DLD1 (cell line): Measurements from ENCODE around the gene PPP6R3.
"Not testable (repeated sequence)": the region's sequence is repeated elsewhere in the genome, so short reads cannot be mapped to it uniquely, and the experiment has no call there.

ENCODE experiments used
- in situ Hi-C: cut with HindIII; loops from 2 replicates; pipeline ENCODE4 v1.10.0; 2017; ENCODE audit warnings: low sequenced_read_pairs

PPP6R3 gene

DNA sequence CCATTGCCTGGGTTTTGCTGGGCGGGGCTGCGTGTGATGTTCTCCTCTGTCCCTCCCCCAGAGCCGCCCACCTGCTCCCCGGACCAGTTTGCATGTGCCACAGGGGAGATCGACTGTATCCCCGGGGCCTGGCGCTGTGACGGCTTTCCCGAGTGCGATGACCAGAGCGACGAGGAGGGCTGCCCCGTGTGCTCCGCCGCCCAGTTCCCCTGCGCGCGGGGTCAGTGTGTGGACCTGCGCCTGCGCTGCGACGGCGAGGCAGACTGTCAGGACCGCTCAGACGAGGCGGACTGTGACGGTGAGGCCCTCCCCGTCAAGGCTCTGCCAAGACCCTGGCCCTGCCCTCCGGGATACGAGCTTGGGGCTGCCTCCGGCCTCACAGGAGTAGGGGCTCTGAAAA, 27.0 kb upstream of the PPP6R3 start:
- in situ Hi-C loops: no loop called here

DNA sequence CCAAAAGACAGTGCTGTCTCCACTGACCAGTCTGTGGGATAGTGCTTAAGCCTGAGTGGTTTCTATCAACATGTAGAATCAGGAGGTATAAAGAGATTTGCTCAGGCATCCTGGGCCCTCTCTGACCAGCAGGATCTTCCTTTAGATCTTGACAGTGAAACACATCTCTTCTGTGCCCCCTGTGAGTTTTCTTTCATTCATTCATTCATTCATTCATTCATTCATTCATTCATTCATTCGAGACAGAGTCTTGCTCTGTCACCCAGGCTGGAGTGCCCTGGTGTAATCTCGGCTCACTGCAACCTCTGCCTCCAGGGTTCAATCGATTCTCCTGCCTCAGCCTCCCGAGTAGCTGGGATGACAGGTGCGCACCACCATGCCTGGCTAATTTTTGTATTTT, 26.4 kb upstream of the PPP6R3 start:
- in situ Hi-C loops: not testable (repeated sequence)

DNA sequence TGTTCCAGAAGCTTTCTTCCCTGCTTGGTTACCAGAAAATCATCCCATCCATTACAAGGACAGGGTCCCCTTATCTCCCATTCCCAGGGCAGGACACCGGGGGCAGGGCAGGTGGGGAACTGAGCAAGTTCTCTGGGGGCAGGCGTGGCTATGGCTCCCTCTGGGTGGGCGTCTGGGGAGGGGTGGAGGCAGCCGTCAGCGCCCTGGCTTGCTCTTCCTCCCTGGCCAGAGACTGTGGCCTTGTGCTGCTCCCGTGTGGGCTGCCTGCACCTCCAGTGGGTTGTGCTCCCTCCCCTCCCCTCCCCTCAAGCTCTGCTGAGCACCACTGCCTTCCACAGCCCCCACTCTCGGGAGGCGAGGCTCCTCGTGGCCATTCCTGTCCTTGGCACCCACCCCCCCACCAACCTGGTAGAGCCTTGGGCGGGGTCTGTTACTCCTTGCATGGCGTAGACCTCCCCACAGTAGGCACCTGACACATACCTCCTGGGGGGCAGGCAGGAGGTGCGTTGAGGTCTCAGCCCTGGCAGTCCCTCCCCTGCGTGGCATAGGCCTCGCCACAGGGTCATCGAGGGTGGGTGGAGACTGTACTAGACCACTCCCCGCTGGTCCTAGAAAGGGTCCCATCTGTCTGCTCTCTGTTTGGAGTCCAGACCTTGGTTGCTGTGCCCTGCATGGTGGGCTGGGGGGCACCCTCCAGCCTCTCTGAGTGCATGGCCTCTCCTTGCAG, 24.2 kb upstream of the PPP6R3 start:
- in situ Hi-C loops: no loop called here

DNA sequence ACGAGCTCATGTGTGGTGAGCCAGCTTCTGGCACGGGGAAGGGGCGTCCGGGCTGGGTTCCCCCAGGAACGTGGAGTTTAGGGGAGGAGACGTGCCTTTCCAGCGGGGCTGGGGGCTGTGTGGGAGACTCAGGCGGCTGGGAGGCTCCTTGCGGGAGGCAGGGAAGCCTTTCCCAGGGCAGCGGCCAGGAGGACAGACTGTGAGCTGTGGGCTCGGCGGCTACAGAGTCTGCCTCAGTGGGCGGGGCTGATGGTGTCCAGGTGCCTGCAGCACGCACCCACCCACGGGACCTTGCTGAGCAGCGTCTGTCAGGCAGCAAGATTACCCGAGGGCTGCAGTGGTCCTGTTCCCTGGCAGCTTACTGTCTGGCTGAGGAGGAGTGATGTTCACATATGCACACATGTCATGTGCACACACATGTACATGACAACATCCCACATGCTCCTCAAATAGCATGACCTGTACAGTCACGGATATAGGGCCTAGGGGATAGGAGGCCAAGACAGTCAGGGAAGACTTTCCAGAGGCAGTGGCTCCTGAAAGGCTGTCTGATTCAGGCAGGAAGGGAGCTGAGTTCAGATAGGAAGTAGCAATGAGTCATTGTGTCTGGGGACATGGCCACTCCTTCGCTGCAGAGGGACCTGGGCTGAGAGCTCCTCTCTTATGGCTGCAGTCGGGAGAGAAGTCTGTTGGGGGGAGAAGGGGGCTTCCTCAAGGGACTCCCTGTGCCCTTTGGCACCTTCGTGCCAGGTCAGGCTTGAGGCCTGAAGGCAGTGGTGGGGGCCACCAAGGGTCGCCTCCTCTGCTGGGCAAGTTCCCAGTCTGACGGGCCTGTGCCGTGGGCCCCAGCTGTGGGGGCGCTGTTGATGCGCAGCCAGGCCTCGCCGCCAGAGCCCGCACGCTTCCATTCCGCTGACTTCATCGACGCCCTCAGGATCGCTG, 23.3 kb upstream of the PPP6R3 start:
- in situ Hi-C loops: no loop called here

DNA sequence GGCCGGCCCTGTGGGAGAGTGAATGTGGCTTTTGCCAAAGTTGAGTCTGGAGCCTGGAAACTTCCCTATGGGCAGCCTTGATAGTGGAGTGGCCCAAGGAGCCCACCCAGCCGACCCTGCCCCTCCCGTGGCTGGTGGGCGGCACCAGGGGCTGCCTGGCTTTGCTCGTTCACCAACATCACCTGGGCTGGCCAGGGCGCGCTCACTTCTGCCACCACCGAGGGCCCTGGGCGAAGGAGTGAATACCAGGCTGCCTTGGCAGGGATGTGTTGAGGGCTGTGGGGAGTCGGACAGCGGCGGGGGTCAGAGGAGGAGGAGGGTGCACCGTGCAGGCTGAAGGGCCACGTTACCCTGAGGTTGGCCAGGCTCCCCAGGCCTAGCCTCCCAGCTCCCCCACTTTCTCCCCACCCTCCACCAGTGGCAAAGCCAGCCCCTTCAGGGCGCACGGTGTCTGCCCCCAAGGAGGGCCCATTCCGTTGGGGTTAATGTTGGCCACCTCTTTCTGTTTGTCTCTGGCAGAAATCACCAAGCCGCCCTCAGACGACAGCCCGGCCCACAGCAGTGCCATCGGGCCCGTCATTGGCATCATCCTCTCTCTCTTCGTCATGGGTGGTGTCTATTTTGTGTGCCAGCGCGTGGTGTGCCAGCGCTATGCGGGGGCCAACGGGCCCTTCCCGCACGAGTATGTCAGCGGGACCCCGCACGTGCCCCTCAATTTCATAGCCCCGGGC, 22.5 kb upstream of the PPP6R3 start:
- in situ Hi-C loops: no loop called here

DNA sequence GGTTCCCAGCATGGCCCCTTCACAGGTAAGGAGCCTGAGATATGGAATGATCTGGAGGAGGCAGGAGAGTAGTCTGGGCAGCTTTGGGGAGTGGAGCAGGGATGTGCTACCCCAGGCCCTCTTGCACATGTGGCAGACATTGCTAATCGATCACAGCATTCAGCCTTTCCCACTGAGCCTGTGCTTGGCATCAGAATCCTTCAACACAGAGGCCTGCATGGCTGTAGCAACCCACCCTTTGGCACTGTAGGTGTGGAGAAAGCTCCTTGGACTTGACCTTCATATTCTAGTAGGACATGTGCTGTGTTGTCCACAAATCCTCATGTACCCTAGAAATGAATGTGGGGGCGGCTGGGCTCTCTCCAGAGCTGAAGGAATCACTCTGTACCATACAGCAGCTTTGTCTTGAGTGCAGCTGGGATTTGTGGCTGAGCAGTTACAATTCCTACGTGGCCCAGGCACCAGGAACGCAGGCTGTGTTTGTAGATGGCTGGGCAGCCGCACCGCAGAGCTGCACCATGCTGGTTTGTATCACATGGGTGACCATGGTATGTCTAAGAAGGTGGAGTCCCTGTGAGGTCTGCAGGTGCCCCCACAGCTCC, 21.8 kb upstream of the PPP6R3 start:
- in situ Hi-C loops: no loop called here

DNA sequence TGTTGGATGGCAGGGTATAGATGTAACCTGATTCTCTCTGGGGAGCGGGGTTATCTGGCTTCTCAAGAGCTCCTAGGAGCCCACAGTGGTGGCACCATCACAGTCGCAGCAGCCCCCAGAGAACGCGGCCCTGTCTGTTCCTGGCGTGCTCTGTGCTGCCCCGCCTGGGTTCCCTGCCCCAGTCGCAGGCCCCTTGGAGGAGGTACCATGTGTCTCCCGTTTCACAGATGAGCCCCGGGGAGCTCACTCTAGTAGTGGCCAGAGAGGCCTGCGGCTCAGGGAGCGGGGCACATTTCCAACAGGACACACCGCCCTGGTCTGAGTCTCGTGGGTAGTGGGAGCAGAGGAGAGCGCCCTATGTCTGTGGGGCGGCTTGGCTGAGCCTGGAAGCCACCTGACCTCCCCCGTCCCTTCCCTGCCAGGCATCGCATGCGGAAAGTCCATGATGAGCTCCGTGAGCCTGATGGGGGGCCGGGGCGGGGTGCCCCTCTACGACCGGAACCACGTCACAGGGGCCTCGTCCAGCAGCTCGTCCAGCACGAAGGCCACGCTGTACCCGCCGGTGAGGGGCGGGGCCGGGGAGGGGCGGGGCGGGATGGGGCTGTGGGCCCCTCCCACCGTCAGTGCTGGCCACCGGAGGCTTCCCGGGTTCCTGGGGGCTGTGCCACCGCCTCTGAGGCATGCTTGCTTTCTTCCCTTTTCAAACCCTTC, 21.0 kb upstream of the PPP6R3 start:
- in situ Hi-C loops: no loop called here

DNA sequence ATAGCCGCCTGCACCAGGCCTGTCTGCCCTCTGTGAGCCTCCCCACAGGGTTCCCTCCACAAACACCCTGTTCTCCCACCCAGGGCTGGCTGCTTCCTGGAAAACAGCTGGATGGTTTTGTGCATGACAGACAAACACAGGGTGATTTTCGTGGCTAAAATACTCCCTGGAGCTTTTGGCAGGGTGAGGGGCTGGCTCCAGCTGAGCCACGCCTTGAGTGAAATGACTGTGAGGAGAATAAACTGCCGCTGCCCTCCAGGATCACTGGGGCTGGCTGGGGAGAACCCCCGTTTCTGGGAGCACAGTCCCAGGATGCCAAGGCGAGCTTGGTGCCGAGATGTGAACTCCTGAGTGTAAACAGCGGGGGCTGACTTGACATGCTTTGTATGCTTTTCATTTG, 20.3 kb upstream of the PPP6R3 start:
- in situ Hi-C loops: no loop called here

DNA sequence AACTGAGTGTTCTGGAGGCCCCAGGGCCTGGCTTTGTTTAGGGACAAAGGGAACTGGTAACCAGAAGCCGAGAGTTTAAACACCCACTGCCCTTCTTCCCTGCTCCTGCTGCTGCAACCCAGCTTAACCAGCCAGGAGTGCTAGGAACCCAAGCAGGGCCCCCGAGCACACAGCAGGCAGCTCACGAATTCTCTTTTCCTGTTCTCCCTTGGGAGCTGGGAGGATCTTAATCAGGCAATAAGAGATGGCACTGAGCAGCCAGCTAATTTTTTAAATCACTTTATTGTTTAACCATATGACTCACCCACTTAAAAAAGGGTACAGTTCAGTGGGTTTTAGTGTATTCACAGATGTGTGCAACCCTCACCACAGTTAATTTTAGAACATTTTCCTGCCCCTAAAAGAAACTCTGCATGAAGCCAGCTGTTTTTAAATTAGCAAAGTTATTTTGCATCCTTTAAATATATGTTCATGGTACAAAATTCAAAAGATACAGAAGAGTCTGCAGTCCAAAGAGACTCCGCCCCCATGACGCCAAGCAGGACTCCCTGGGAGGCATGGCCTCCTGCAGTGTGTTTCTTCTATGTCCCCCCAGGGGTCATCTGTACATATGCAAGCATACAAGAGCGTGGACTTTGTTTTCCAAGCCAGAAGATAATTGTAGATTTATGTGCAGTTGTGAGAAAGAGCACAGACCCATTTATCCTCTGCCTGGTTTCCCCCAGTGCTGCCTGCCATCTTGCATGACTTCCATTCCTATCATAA, 18.9 kb upstream of the PPP6R3 start:
- in situ Hi-C loops: no loop called here

DNA sequence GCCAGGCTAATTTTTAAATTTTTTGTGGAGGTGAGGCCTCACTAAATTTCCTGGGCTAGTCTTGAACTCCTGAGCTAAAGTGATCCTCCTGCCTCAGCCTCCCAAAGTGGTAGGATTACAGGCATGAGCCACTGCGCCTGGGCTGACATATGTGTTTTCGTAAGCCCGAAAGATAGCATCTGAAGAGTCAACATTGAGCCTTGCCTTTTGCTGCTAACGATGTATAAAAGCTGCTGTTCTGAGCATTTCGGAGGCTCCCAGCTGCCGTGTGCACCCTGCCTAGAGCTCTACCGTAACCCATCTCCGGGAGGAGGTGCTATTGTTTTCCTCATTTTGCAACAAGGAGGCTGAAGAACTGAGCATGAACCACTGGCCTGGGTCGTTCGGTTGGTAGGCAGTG, 18.1 kb upstream of the PPP6R3 start:
- in situ Hi-C loops: no loop called here

DNA sequence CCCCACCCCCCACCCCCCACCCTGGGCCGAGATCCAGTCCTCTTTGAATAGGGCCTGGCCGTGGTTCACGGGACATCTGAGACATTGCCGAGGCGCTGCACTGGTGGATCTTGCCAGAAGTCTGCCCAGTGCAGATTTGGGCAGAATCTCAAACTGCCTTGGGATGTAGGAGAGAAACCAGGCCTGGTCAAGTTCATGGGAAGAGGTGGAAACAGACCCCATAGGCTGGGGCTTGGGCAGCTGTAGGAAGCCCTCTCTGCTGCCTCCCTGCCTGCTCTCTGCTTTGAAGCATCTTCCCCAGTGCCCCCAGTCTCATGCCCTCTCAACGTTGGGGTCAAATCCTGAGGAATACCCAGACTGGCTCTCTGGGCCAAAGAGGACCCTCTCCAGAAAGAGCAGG, 16.0 kb upstream of the PPP6R3 start:
- in situ Hi-C loops: no loop called here

DNA sequence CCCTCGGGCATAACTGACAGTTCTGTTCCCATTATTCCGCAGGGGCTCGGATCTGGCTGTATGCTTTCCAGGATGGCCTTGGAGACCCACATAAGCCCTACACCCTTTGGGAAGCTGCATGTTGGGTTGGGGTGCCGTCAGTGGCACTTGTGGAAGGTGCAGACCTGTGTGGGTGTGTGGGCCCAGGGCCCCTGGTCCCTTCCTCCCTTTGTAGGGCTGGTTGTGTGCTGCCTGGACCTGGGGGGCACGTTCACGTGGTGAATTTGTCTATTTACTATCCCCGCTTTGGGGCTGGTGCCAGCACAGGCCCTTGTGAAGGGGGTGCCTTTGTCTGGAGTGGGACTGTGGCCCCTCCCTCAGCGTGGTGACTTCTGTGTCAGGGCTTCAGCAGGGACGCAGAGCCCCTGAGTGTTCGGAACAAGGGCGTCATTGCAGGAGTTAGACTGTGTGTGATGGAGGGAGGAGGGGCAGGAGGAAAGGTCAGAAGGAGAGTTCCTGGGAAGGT, 15.0 kb upstream of the PPP6R3 start:
- in situ Hi-C loops: no loop called here

DNA sequence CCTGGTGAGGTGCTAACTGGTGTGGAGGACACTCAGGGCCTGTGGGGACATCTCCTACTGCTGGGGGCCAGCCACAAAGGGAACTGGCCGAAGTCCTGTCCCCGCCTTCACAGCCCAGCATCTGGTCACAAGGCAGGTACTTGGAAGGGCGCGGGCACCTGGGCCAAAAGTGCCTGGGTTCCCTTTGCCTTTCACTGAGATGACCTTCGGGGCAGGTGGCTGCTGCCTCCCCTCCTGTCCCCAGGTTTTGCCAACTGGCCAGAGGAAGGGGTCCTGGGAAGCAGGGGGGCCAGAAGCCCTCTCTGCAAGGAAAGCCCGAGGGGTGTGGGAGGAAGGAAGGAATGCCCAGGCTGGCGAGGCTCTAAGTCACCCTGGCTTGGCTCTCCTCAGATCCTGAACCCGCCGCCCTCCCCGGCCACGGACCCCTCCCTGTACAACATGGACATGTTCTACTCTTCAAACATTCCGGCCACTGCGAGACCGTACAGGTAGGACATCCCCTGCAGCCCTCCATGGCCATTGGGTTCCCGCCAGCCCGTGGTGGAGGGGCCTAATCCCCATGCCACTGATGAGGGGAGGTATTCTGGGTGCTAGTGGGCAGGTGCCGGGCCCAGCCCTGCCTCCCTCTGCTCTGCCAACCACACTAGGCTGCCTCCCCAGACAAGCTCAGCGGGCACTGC, 14.4 kb upstream of the PPP6R3 start:
- in situ Hi-C loops: no loop called here

DNA sequence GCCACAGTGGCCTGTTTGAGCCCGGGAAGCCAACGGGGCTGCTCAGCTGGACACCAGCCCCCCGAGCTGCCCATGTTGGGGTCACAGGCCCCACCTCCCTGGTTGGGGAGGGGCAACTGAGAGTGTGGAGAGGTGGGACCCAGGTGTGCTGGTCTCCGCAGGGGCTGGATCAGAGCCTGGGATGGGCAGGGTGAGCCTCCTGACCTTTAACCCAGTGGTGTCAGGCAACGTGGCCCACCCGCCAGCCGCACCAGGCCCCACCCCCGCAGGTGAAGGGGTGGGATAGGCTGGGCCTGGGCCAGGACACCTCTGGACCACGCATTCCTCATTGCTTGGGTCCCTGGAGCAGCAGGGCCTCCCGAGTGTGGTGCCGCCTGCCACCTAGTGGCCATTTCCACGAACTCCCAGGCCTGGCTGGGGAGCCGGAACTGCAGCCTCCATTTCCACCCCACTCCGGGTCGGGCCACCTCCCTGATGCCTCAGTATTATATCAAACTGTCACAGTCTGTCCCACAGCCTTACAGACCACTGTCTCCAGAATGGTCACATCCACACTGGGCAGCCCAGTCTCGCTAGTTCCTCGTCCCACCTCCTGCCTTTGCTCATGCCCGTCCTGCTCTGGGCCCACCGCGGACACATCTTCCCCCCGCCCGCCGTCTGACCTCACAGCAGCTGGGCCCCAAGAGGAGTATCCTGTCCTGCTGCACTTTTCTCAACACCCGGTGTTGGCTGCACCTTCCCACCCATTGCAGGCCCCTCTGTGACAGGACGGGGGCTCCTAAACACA, 13.3 kb upstream of the PPP6R3 start:
- in situ Hi-C loops: no loop called here

DNA sequence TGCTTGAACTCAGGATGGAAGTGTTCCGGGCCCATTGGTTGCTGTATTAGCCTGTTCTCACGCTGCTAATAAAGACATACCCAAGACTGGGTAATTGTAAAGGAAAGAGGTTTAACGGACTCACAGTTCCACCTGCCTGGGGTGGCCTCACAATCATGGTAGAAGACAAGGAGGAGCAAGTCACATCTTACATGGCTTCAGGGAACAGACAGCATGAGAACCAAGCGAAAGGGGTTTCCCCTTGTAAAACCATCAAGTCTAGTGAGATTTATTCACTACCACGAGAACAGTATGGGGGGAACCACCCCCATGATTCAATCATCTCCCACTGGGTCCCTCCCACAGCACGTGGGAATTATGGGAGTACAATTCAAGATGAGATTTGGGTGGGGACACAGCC, 12.6 kb upstream of the PPP6R3 start:
- in situ Hi-C loops: not testable (repeated sequence)

DNA sequence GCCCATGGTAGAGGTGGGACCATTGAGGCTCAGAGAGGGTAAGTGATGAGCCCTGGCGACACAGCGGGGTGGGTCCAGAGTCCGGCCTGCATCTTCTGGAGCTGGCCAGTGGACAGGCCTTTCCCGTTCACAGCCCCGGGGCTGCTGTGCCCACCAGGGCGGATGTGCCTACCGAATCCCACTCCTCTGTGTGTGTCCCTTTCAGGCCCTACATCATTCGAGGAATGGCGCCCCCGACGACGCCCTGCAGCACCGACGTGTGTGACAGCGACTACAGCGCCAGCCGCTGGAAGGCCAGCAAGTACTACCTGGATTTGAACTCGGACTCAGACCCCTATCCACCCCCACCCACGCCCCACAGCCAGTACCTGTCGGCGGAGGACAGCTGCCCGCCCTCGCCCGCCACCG, 11.9 kb upstream of the PPP6R3 start:
- in situ Hi-C loops: no loop called here

DNA sequence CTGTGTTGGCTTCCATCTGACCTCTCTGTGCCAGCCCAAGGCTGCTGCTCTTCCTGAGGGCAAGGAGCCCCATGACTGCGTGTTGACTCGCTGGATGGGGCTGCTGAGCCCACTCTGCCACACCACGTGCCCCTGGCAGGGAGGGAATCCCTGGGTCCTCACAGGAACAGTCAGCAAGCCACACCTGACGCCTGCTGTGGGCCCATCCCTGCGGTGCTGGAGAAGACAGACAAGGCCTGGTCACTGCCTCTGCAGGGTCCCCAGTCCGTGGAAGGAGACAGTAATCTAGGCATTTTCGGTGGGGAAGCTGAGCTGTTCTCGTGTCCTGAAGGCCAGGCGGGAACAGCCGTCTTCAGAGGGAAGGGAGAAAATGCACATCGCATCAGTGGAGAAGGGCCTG, 10.6 kb upstream of the PPP6R3 start:
- in situ Hi-C loops: loop anchor here (25.0 kb wide), 1 partner anchor 213 kb away; no protein-coding TSS in a partner anchor

DNA sequence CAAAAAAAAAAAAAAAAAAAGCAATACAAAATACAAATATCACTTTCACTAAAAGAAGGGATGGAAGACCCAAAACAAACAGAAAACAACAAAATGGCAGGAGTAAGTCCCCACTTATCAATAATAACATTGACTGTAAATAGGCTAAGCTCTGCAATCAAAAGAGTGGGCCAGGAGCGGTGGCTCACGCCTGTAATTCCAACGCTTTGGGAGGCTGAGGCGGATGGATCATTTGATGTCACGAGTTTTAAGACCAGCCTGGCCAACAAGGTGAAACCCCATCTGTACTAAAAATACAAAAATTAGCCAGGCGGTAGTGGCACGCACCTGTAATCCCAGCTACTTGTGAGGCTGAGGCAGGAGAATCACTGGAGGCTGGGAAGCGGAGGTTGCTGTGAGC, 9.8 kb upstream of the PPP6R3 start:
- in situ Hi-C loops: loop anchor here (25.0 kb wide), 1 partner anchor 213 kb away; no protein-coding TSS in a partner anchor
